Epithelial cell of esophagus (primary cell): ENCODE data around the gene EDDM13.
A peak's percentile ranks its signal among the peaks of the same experiment; 100 is the strongest.

Experiments
- DNase-seq: peaks from one replicate; pipeline ENCODE4 v3.0.0; 2010; ENCODE audit warnings: low read depth
- H3K4me3 ChIP-seq: 2 replicates; pipeline ENCODE4 v1.5.1; 2011; ENCODE audit warnings: mild to moderate bottlenecking, low read length, control low read depth
- TF ChIP-seq, protein P1 (sequence below): IDR thresholded peaks from 2 replicates; pipeline ENCODE4 v1.5.1; 2011; ENCODE audit warnings: low read depth, mild to moderate bottlenecking, low read length, control low read depth, inconsistent platforms; ENCODE audit not compliant: insufficient read depth; ENCODE audit errors: missing control alignments

The EDDM13 gene

GRCh38 chr19:56271151-56271550, 1.4 kb upstream of the EDDM13 start:
- DNase-seq, result no peak
- H3K4me3 ChIP-seq, result no peak overlapping the region
- TF ChIP-seq, protein P1, sequence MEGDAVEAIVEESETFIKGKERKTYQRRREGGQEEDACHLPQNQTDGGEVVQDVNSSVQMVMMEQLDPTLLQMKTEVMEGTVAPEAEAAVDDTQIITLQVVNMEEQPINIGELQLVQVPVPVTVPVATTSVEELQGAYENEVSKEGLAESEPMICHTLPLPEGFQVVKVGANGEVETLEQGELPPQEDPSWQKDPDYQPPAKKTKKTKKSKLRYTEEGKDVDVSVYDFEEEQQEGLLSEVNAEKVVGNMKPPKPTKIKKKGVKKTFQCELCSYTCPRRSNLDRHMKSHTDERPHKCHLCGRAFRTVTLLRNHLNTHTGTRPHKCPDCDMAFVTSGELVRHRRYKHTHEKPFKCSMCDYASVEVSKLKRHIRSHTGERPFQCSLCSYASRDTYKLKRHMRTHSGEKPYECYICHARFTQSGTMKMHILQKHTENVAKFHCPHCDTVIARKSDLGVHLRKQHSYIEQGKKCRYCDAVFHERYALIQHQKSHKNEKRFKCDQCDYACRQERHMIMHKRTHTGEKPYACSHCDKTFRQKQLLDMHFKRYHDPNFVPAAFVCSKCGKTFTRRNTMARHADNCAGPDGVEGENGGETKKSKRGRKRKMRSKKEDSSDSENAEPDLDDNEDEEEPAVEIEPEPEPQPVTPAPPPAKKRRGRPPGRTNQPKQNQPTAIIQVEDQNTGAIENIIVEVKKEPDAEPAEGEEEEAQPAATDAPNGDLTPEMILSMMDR, result no peak

- TF ChIP-seq, protein P1, result no peak
- DNase-seq, result peak; percentile 67
- H3K4me3 ChIP-seq, result no peak overlapping the region
Observed at GRCh38 chr19:56273563-56274117, 1.1 kb downstream of the EDDM13 start.

DNA sequence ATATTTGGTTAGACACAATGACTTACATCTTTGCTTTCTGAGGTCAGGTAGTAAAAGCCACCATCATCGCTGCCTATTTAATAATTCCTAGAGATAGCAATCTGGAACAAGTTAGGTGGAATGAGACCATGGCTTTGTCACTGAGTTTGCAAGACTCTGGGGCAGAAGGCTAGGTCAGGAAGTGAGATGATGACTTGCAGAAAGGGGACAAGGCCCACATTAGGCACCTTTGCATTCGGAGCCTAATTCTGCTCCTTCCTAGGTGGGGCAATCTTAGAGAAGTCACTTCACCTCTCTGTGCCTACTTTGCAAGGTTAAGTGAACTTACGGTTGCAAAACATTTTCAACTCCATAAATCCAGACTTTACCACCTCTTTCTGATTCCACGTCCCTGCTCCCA, 10.3 kb downstream of the EDDM13 start:
- no peak for DNase-seq
- no peak overlapping the region for H3K4me3 ChIP-seq
- TF ChIP-seq, protein P1, result no peak

DNA sequence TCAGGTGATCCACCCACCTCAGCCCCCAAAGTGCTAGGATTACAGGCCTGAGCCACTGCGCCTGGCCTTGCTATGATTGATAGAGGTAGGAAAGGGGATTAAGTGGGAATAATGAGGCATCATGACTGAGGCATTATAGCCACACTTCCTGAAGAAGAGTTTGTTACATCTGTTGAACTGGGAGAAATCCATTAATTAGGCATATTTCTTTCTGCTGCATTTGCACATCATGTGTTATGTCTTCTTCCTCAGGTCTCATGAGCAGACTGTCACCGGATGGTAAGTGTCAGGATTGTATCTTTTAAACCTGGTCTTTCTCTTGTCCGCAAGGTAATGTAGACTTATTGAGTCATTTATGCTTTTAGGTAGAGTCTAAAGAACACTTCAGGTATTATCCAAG, 12.2 kb downstream of the EDDM13 start:
- TF ChIP-seq, protein P1, result no peak
- H3K4me3 ChIP-seq, result no peak overlapping the region
- DNase-seq, result no peak

- TF ChIP-seq, protein P1, result no peak
- H3K4me3 ChIP-seq, result no peak overlapping the region
- no peak for DNase-seq
Observed at GRCh38 chr19:56290104-56290503, 17.6 kb downstream of the EDDM13 start.

- DNase-seq, result peak; percentile 61
- H3K4me3 ChIP-seq, result no peak overlapping the region
- TF ChIP-seq, protein P1, result no peak
Observed at GRCh38 chr19:56291867-56292266, 19.3 kb downstream of the EDDM13 start.

DNA sequence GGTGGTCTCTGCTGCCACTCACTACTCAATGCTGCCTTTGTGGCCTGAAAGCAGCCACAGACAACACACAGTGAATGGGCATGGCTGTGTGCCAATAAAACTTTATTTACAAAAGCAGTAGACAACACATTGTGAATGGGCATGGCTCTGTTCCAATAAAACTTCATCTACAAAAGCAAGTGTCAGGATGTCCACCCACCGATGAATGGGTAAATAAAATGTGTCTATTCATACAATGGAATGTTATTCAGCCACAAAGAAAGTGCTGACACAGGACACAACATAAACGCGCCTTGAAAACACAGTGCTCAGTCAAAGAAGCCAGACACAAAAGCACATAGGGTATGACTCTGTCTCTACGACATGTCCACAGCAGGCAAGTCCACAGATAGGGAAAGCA, 22.0 kb downstream of the EDDM13 start:
- peak overlapping the region; percentile 13 for H3K4me3 ChIP-seq
- TF ChIP-seq, protein P1, result no peak
- DNase-seq, result peak; percentile 98
